Liver (tissue), 9 donors: ENCODE measurements around the gene DAPK2. TPM values are rescaled to one million over a fixed set of nuclear protein-coding genes. Genes with fewer than 3 reads are reported as not detected.
A peak's percentile ranks its signal among the peaks of the same experiment; 100 is the strongest.

Experiments used
- DNase-seq: peaks from one replicate; pipeline ENCODE4 v3.0.0-alpha.2; 2017; ENCODE audit warnings: low spot score
- H3K27ac ChIP-seq, 2 donors: one replicate each; pipeline ENCODE4 v1.7.0; 2013; ENCODE audit warnings: inconsistent platforms in 2 of 2, low read length in 2 of 2, control low read depth in 1 of 2, low read depth in 1 of 2, mild to moderate bottlenecking in 1 of 2
- H3K27me3 ChIP-seq, 4 donors: one replicate each; pipeline versions ENCODE4 v1.6.1 to v1.7.0; 2013; ENCODE audit warnings: low read length in 3 of 4, inconsistent platforms in 1 of 4, mild to moderate bottlenecking in 1 of 4, moderate library complexity in 1 of 4; ENCODE audit not compliant: control insufficient read depth in 4 of 4, insufficient read depth in 4 of 4
- H3K36me3 ChIP-seq, 4 donors: one replicate each; pipeline versions ENCODE4 v1.6.1 to v1.7.0; 2013; ENCODE audit warnings: low read length in 3 of 4, mild to moderate bottlenecking in 3 of 4, low read depth in 1 of 4, moderate library complexity in 1 of 4; ENCODE audit not compliant: control insufficient read depth in 4 of 4, insufficient read depth in 3 of 4
- H3K4me1 ChIP-seq, 4 donors: one replicate each; pipeline versions ENCODE4 v1.6.1 to v1.7.0; 2013; ENCODE audit warnings: low read length in 3 of 4, mild to moderate bottlenecking in 3 of 4, moderate library complexity in 1 of 4; ENCODE audit not compliant: control insufficient read depth in 4 of 4, insufficient read depth in 4 of 4
- H3K4me3 ChIP-seq, 3 donors: one replicate each; pipeline versions ENCODE4 v1.6.1 to v1.7.0; 2013; ENCODE audit warnings: low read length in 3 of 3, control low read depth in 1 of 3, low read depth in 1 of 3, mild to moderate bottlenecking in 1 of 3
- H3K9ac ChIP-seq, 2 donors: one replicate each; pipeline ENCODE4 v1.7.0; 2013; ENCODE audit warnings: low read length in 2 of 2, mild to moderate bottlenecking in 2 of 2, moderate library complexity in 2 of 2, control low read depth in 1 of 2, low read depth in 1 of 2
- H3K9me3 ChIP-seq, 4 donors: one replicate each; pipeline versions ENCODE4 v1.6.1 to v1.7.0; 2013; ENCODE audit warnings: low read length in 3 of 4; ENCODE audit not compliant: control insufficient read depth in 4 of 4
- CTCF ChIP-seq: fragments of 150-350 bp; IDR thresholded peaks from 2 replicates; pipeline ENCODE4 v1.5.1; 2017; ENCODE audit warnings: improper control_type of control experiment, low read depth, low read length; ENCODE audit not compliant: missing input control
- EGR1 ChIP-seq, 2 donors: IDR thresholded peaks; 2 replicates each; pipeline ENCODE4 v1.6.1; 2016 to 2018; ENCODE audit warnings: antibody characterized with exemption in 2 of 2, low read depth in 2 of 2
- FOXA1 ChIP-seq: IDR thresholded peaks from 2 replicates; pipeline ENCODE4 v1.6.1; 2016; ENCODE audit warnings: antibody characterized with exemption
- FOXA2 ChIP-seq: IDR thresholded peaks from 2 replicates; pipeline ENCODE4 v1.6.1; 2016; ENCODE audit warnings: antibody characterized with exemption
- GABPA ChIP-seq, 2 donors: IDR thresholded peaks in 1 of 2; conservative IDR thresholded peaks in 1 of 2; 2 replicates each; pipeline ENCODE4 v1.6.1; 2016; ENCODE audit warnings: antibody characterized with exemption in 2 of 2, mild to moderate bottlenecking in 1 of 2, moderate library complexity in 1 of 2
- HNF4A ChIP-seq, 2 donors: conservative IDR thresholded peaks; 2 replicates each; pipeline ENCODE4 v1.6.1; 2016; ENCODE audit warnings: antibody characterized with exemption in 2 of 2, mild to moderate bottlenecking in 2 of 2
- HNF4G ChIP-seq: IDR thresholded peaks from 2 replicates; pipeline ENCODE4 v1.6.1; 2016; ENCODE audit warnings: antibody characterized with exemption
- JUND ChIP-seq, 2 donors: IDR thresholded peaks; 2 replicates each; pipeline ENCODE4 v1.6.1; 2016; ENCODE audit warnings: antibody characterized with exemption in 2 of 2
- NR2F2 ChIP-seq: IDR thresholded peaks from 2 replicates; pipeline ENCODE4 v1.6.1; 2016; ENCODE audit warnings: antibody characterized with exemption
- RAD21 ChIP-seq, 2 donors: IDR thresholded peaks; 2 replicates each; pipeline ENCODE4 v1.6.1; 2016; ENCODE audit warnings: antibody characterized with exemption in 2 of 2, mild to moderate bottlenecking in 2 of 2
- REST ChIP-seq: IDR thresholded peaks from 2 replicates; pipeline ENCODE4 v1.6.1; 2016; ENCODE audit warnings: antibody characterized with exemption, mild to moderate bottlenecking
- RXRA ChIP-seq, 2 donors: IDR thresholded peaks; 2 replicates each; pipeline ENCODE4 v1.6.1; 2017 to 2018; ENCODE audit warnings: antibody characterized with exemption in 2 of 2, mild to moderate bottlenecking in 1 of 2
- SP1 ChIP-seq: IDR thresholded peaks from 2 replicates; pipeline ENCODE4 v1.6.1; 2018; ENCODE audit warnings: antibody characterized with exemption, mild to moderate bottlenecking
- TAF1 ChIP-seq: conservative IDR thresholded peaks from 2 replicates; pipeline ENCODE4 v1.6.1; 2016; ENCODE audit warnings: antibody characterized with exemption, mild to moderate bottlenecking
- YY1 ChIP-seq: IDR thresholded peaks from 2 replicates; pipeline ENCODE4 v1.6.1; 2016; ENCODE audit warnings: antibody characterized with exemption, mild to moderate bottlenecking
- WGBS: extraction: QIAGEN DNeasy Blood & Tissue Kit; methylation state at CpG from one replicate; pipeline ENCODE4 v1.1.7; 2013; 5-methylcytosine and 5-hydroxymethylcytosine counted together
- polyA plus RNA-seq, 2 donors: library from polyadenylated mRNA; stranded (reverse) in 1 of 2; unstranded in 1 of 2; fragments of 200-250 nt in 1 of 2; fragments of >200 nt in 1 of 2; fragmentation: Nextera tagmentation in 1 of 2; extraction: Ambion mirVana in 1 of 2; gene quantifications; one replicate each; pipeline versions ENCODE4 v1.2.1 to v1.2.3, GENCODE V29; 2013 to 2015
- total RNA-seq, 2 donors: library from RNA; depleted of rRNA; stranded (reverse); fragments of >200 nt; gene quantifications; one replicate each; pipeline ENCODE4 v1.2.3, GENCODE V29; 2014
- TF ChIP-seq, protein P1 (sequence below): IDR thresholded peaks from 2 replicates; pipeline ENCODE4 v1.6.1; 2016; ENCODE audit warnings: antibody characterized with exemption
- TF ChIP-seq, protein P2 (sequence below): IDR thresholded peaks from 2 replicates; pipeline ENCODE4 v1.6.1; 2016; ENCODE audit warnings: antibody characterized with exemption
- TF ChIP-seq, protein P3 (sequence below): IDR thresholded peaks from 2 replicates; pipeline ENCODE4 v1.6.1; 2016; ENCODE audit warnings: antibody characterized with exemption
- donor health status: healthy.
- donor health status: healthy.
- donor health status: healthy.
- donor health status: healthy.
- donor health status: healthy.

The DAPK2 gene
- total and polyA plus RNA-seq, 4 donors = 1.0 to 3.6 (median 1.1) TPM

DNA sequence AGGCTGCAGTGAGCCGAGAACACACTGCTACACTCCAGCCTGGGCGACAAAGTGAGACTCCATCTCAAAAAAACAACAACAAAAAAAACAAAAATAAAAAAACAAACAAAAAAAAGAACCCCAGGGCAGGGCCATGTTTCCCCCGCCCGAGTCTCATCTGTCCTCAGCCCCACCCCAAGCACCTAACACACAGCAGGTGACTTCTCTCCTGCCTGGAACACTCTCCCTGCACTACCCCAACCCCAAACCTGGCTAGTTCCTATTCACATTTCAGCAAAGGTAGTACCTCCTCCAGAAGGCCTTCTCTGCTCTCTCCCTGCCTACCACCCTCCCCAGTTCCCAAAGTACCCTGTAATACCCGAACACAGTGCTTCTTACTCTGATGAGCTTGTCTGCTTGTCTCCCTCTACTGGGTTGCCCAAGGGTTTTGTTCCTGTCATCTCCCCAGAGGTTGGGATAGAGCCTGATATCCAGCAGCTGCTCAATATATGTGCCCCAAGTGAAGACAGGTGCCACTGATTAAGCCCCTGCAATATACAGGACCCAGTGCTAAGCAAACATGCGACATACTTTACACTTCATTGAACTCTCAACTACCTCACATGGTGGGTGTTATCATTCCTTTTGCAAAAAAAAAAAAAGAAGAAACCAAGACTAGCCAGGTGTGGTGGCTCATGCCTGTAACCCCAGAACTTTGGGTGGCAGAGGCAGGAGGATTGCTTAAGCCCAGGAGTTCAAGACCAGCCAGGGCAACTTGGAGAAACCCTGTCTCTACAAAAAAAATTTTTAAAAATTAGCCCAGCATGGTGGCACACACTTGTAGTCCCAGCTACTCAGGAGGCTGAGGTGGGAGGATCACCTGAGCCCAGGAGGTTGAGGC is 103.6 kb downstream of the DAPK2 start:
- no peak for TF ChIP-seq CTCF
- Histone ChIP-seq H3K9me3 (no peaks in the 10 kb centered on the region), H3K27me3 (no peaks in the 10 kb centered on the region), H3K4me1 (peaks cover 0 to 4% (median 3%) of the 10 kb centered on the region in 4 donors), H3K4me3 (no peak overlapping the region), H3K27ac (no peak overlapping the region), H3K9ac (no peak overlapping the region), H3K36me3 (no peaks in the 10 kb centered on the region)
- 95% methylated on average over 6 of the region's 6 CpGs for WGBS
- DNase-seq = no peak

GRCh38 chr15:63941698-63942465 is 104.4 kb downstream of the DAPK2 start:
- Histone ChIP-seq H3K27ac (peak overlapping the region in 1 of 2 donors; percentile 6), H3K4me1 (peaks cover 0 to 4% (median 3%) of the 10 kb centered on the region in 4 donors), H3K4me3 (no peak overlapping the region), H3K9me3 (no peaks in the 10 kb centered on the region), H3K36me3 (no peaks in the 10 kb centered on the region), H3K9ac (no peak overlapping the region), H3K27me3 (no peaks in the 10 kb centered on the region)
- TF ChIP-seq EGR1 (IDR thresholded peaks at IDR 0.05; ENCODE audit: low read depth in 2 of 2) (no peak), JUND (IDR thresholded peaks at IDR 0.05) (no peak), GABPA (IDR thresholded peaks at IDR 0.05 in 1 of 2, conservative IDR thresholded peaks at IDR 0.05 in 1 of 2) (no peak), TAF1 (no peak), REST (no peak), HNF4G (no peak), NR2F2 (no peak), SP1 (no peak), HNF4A (conservative IDR thresholded peaks at IDR 0.05) (no peak), FOXA1 (no peak), YY1 (no peak), CTCF (no peak), RXRA (IDR thresholded peaks at IDR 0.05) (no peak), RAD21 (IDR thresholded peaks at IDR 0.05) (no peak), FOXA2 (no peak)
- TF ChIP-seq, protein P1, sequence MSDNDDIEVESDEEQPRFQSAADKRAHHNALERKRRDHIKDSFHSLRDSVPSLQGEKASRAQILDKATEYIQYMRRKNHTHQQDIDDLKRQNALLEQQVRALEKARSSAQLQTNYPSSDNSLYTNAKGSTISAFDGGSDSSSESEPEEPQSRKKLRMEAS = no peak
- TF ChIP-seq, protein P2, sequence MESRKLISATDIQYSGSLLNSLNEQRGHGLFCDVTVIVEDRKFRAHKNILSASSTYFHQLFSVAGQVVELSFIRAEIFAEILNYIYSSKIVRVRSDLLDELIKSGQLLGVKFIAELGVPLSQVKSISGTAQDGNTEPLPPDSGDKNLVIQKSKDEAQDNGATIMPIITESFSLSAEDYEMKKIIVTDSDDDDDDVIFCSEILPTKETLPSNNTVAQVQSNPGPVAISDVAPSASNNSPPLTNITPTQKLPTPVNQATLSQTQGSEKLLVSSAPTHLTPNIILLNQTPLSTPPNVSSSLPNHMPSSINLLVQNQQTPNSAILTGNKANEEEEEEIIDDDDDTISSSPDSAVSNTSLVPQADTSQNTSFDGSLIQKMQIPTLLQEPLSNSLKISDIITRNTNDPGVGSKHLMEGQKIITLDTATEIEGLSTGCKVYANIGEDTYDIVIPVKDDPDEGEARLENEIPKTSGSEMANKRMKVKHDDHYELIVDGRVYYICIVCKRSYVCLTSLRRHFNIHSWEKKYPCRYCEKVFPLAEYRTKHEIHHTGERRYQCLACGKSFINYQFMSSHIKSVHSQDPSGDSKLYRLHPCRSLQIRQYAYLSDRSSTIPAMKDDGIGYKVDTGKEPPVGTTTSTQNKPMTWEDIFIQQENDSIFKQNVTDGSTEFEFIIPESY = no peak
- TF ChIP-seq, protein P3, sequence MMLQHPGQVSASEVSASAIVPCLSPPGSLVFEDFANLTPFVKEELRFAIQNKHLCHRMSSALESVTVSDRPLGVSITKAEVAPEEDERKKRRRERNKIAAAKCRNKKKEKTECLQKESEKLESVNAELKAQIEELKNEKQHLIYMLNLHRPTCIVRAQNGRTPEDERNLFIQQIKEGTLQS = no peak
- 93% methylated on average over 7 of the region's 7 CpGs for WGBS
- DNase-seq = no peak
